Ascending aorta (tissue), 2 donors: Measurements from ENCODE around the gene FARP2. TPM values are rescaled to one million over a fixed set of nuclear protein-coding genes. Genes with fewer than 3 reads are reported as not detected.
A peak's percentile ranks its signal among the peaks of the same experiment; 100 is the strongest.

ENCODE experiments used
- DNase-seq, 2 donors: peaks; one replicate each; pipeline ENCODE4 v3.0.0-alpha.2; 2019; ENCODE audit warnings: low spot score in 2 of 2
- H3K27ac ChIP-seq, 2 donors: fragments of 200-600 bp; sonication (generic); one replicate each; pipeline ENCODE4 v1.5.1; 2016 to 2017; ENCODE audit warnings: mild to moderate bottlenecking in 1 of 2
- H3K27me3 ChIP-seq: fragments of 200-600 bp; sonication (generic); one replicate; pipeline ENCODE4 v1.5.1; 2017
- H3K36me3 ChIP-seq, 2 donors: fragments of 200-600 bp; sonication (generic); one replicate each; pipeline ENCODE4 v1.5.1; 2016
- H3K4me1 ChIP-seq, 2 donors: fragments of 200-600 bp; sonication (generic); one replicate each; pipeline ENCODE4 v1.5.1; 2016 to 2017; ENCODE audit warnings: mild to moderate bottlenecking in 1 of 2
- H3K4me3 ChIP-seq, 2 donors: fragments of 200-600 bp; sonication (generic); one replicate each; pipeline ENCODE4 v1.5.1; 2016 to 2017; ENCODE audit warnings: mild to moderate bottlenecking in 1 of 2
- H3K9me3 ChIP-seq, 2 donors: fragments of 200-600 bp; sonication (generic); one replicate each; pipeline ENCODE4 v1.5.1; 2016
- intact Hi-C: fragments of 100-400 bp; cut with DNase I; formaldehyde crosslinking; loops from one replicate; pipeline ENCODE4 v1.15.1; 2023
- total RNA-seq: library from RNA; depleted of rRNA; stranded (reverse); fragments of >200 nt; gene quantifications from one replicate; pipeline ENCODE4 v1.1.0, GENCODE V29; 2016
- TF ChIP-seq, protein P1 (sequence below), 3 experiments: fragments of 200-600 bp in 2 of 3; fragments of 450-650 bp in 1 of 3; sonication (generic) in 2 of 3; IDR thresholded peaks; one replicate each; pipeline ENCODE4 v1.5.1; 2016 to 2019; ENCODE audit warnings: antibody characterized with exemption in 3 of 3, mild to moderate bottlenecking in 1 of 3, moderate library complexity in 1 of 3

FARP2 gene, protein sequence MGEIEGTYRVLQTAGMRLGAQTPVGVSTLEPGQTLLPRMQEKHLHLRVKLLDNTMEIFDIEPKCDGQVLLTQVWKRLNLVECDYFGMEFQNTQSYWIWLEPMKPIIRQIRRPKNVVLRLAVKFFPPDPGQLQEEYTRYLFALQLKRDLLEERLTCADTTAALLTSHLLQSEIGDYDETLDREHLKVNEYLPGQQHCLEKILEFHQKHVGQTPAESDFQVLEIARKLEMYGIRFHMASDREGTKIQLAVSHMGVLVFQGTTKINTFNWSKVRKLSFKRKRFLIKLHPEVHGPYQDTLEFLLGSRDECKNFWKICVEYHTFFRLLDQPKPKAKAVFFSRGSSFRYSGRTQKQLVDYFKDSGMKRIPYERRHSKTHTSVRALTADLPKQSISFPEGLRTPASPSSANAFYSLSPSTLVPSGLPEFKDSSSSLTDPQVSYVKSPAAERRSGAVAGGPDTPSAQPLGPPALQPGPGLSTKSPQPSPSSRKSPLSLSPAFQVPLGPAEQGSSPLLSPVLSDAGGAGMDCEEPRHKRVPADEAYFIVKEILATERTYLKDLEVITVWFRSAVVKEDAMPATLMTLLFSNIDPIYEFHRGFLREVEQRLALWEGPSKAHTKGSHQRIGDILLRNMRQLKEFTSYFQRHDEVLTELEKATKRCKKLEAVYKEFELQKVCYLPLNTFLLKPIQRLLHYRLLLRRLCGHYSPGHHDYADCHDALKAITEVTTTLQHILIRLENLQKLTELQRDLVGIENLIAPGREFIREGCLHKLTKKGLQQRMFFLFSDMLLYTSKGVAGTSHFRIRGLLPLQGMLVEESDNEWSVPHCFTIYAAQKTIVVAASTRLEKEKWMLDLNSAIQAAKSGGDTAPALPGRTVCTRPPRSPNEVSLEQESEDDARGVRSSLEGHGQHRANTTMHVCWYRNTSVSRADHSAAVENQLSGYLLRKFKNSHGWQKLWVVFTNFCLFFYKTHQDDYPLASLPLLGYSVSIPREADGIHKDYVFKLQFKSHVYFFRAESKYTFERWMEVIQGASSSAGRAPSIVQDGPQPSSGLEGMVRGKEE
- total RNA-seq: 19.6 TPM

DNA sequence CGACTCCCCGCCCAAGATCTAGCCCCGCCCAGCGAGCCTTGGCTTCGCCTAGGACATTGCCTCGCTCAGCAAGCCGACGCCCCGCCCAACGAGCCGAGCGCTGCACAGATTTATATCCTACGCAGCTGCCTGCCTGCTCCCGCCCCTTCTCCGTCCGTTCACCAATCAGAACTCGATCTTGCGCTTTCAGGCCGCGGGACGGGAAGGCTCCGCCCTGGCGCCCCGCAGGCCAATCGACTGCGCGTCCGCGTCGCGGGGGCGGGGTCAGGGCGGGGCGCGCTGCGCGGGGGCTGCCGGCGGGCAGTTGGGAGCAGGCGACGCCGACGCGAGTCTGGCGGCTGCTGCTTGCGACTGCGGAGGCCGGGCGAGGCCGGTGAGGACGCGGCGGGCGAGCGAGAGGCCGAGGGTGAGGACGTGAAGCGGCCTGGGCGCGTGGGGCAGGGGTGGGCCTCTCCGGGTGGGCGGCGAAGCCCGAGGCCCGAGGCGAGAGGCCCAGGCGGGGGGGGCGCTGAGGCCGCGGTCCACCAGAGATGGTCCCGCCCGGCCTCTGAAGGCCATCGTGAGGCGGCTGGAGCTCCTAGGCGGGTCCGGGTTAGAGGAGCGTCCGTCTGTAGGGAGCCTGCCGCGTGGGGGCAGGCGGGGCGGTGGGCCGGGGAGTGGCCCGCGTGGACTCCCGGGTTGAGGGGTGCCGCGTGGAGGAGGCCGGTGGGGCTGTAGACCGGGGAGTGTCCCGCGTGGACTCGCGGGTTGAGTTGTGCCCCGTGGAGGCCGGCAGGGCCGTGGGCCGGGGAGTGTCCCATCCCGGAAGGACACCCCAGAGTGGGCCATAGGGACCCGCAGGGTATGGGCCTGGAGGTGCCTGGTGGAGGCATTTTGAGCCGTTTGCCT lies at the start of gene FARP2:
Gene FARP2, plus strand, starts transcription at position 303 of the 888 bp plus-strand sequence. CDS start 16,823 bp downstream, outside the sequence.
- Histone ChIP-seq H3K27me3 (no peaks in the 10 kb centered on the region), H3K27ac (peak within 1 kb of the TSS; percentile 90), H3K4me3 (peak within 1 kb of the TSS; percentile 69 to 79), H3K4me1 (peaks cover 8 to 31% of the 10 kb centered on the region in 2 donors), H3K9me3 (no peaks in the 10 kb centered on the region), H3K36me3 (peaks cover 7 to 20% of the 10 kb centered on the region in 2 donors)
- intact Hi-C loops: loop anchor here (1.0 to 10.0 kb wide), 7 partner anchors 23 to 379 kb away; partner anchors contain the start of genes ATG4B, D2HGDH, HDLBP and SEPTIN2
- TF ChIP-seq, protein P1, sequence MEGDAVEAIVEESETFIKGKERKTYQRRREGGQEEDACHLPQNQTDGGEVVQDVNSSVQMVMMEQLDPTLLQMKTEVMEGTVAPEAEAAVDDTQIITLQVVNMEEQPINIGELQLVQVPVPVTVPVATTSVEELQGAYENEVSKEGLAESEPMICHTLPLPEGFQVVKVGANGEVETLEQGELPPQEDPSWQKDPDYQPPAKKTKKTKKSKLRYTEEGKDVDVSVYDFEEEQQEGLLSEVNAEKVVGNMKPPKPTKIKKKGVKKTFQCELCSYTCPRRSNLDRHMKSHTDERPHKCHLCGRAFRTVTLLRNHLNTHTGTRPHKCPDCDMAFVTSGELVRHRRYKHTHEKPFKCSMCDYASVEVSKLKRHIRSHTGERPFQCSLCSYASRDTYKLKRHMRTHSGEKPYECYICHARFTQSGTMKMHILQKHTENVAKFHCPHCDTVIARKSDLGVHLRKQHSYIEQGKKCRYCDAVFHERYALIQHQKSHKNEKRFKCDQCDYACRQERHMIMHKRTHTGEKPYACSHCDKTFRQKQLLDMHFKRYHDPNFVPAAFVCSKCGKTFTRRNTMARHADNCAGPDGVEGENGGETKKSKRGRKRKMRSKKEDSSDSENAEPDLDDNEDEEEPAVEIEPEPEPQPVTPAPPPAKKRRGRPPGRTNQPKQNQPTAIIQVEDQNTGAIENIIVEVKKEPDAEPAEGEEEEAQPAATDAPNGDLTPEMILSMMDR (IDR thresholded peaks at IDR 0.05): no peak
- peak; percentile 99 to 100 for DNase-seq

DNA sequence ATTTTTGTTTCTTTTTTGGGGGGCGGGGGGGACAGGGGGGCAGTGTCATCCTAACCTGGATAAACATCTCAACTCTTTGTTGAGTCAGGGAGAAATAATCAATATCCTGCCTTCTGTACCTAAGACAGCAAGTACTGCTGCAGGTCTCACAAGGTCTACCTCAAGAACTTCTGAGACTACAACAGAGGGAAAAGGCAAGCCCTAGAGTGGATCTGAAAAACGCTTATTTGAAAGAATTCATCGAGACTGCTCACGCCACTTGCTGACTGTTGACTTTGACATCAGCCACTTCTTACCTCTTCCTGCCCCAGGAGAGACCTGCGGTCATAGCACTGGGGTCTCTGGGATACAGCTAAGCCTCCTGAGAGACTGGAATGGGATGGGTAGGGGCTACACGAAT lies 49.0 kb upstream of the FARP2 start:
- Histone ChIP-seq H3K36me3 (no peaks in the 10 kb centered on the region), H3K4me1 (peaks cover 0 to 12% of the 10 kb centered on the region in 2 donors), H3K27me3 (no peaks in the 10 kb centered on the region), H3K4me3 (no peak overlapping the region), H3K9me3 (no peaks in the 10 kb centered on the region), H3K27ac (no peak overlapping the region)
- DNase-seq: no peak
- intact Hi-C loops: no loop called here
- TF ChIP-seq, protein P1 (IDR thresholded peaks at IDR 0.05): no peak

DNA sequence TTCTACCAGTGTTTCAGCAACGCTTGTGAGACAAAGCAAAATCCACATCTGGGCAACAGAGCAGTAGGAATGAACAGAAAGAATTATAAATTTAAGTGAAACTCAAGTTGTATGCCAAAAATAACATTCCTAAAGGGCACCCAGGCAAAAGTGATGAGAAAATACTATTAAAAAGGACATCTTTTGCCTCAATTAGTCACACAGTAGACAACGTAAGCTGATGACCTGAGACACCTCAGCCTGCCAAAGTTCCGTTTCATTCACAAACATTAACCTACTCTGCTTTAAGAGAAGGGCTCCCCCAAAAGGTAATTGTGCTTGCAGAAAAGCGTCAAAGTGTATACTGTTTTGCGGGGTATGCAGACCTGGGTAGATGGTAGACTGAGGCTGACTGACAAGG lies 47.8 kb upstream of the FARP2 start:
- DNase-seq: no peak
- intact Hi-C loops: no loop called here
- H3K4me3 ChIP-seq: no peak overlapping the region
- TF ChIP-seq, protein P1 (IDR thresholded peaks at IDR 0.05): no peak
- no peak overlapping the region for H3K27ac ChIP-seq
- H3K27me3 ChIP-seq: no peaks in the 10 kb centered on the region
- H3K36me3 ChIP-seq: no peaks in the 10 kb centered on the region
- H3K9me3 ChIP-seq: no peaks in the 10 kb centered on the region
- peaks cover 0 to 12% of the 10 kb centered on the region in 2 donors for H3K4me1 ChIP-seq

DNA sequence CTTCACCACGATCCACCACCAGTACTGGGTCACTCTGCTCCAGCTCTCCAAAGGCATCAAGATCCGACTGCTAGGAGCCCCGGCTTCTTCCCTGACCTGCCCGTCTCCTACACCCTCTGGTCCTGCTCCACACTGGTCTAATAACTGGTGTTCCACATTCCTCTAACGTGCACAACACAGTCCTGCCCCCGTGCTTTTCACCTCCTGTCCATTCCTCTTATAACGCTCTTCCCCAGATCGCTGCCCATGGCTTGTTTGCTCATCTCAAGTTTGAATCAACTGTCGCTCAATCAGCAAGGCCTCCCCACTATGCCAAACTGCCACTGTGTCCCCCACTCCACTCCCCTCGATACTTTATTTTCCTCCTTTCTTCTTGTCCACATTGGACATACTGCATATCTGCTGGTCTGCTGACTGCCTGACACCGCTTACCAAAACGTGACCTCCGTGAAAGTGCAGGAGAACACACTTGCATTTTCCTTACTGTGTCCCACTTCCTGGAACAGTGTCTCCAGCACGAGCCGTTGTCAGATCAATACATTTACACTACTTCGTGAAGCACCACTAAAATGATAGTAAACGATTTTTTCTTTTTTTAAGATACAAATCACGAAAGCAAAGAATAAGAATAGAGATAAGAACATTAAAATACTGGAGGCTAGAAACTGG lies 47.1 kb upstream of the FARP2 start:
- DNase-seq: no peak
- TF ChIP-seq, protein P1 (IDR thresholded peaks at IDR 0.05): no peak
- H3K4me3 ChIP-seq: no peak overlapping the region
- H3K4me1 ChIP-seq: peaks cover 0 to 12% of the 10 kb centered on the region in 2 donors
- no peaks in the 10 kb centered on the region for H3K27me3 ChIP-seq
- no peaks in the 10 kb centered on the region for H3K9me3 ChIP-seq
- intact Hi-C loops: no loop called here
- H3K27ac ChIP-seq: no peak overlapping the region
- no peaks in the 10 kb centered on the region for H3K36me3 ChIP-seq
